ENCODE data around the gene ICOS.

The ICOS gene

GRCh38 chr2:203936535-203936934, at the start of gene ICOS:
Gene ICOS (plus strand): TSS chr2:203936763. CDS start chr2:203936815, 52 bp downstream.
- DNase-seq: no peak

- no peak for DNase-seq
Observed at GRCh38 chr2:203887677-203888076, 48.9 kb upstream of the ICOS start.

- DNase-seq: no peak
Observed at GRCh38 chr2:203889542-203889941, 47.0 kb upstream of the ICOS start.

GRCh38 chr2:203889944-203890343, 46.6 kb upstream of the ICOS start:
- no peak for DNase-seq

GRCh38 chr2:203890733-203891132, 45.8 kb upstream of the ICOS start:
- DNase-seq: no peak

- no peak for DNase-seq
Observed at GRCh38 chr2:203891474-203891873, 45.1 kb upstream of the ICOS start.

GRCh38 chr2:203892207-203892606, 44.4 kb upstream of the ICOS start:
- no peak for DNase-seq

GRCh38 chr2:203893401-203893800, 43.2 kb upstream of the ICOS start:
- DNase-seq: no peak

GRCh38 chr2:203893840-203894239, 42.7 kb upstream of the ICOS start:
- DNase-seq: no peak

GRCh38 chr2:203894262-203894661, 42.3 kb upstream of the ICOS start:
- no peak for DNase-seq

- DNase-seq: no peak
Observed at GRCh38 chr2:203897544-203897943, 39.0 kb upstream of the ICOS start.

- DNase-seq: no peak
Observed at GRCh38 chr2:203898657-203899056, 37.9 kb upstream of the ICOS start.

- no peak for DNase-seq
Observed at GRCh38 chr2:203900253-203900652, 36.3 kb upstream of the ICOS start.

- no peak for DNase-seq
Observed at GRCh38 chr2:203904022-203904421, 32.5 kb upstream of the ICOS start.

- no peak for DNase-seq
Observed at GRCh38 chr2:203905656-203906055, 30.9 kb upstream of the ICOS start.

GRCh38 chr2:203908066-203908796, 28.3 kb upstream of the ICOS start:
- no peak for DNase-seq

- DNase-seq: no peak
Observed at GRCh38 chr2:203908797-203909185, 27.8 kb upstream of the ICOS start.

- no peak for DNase-seq
Observed at GRCh38 chr2:203909261-203909967, 27.1 kb upstream of the ICOS start.

- no peak for DNase-seq
Observed at GRCh38 chr2:203909974-203910373, 26.6 kb upstream of the ICOS start.

- no peak for DNase-seq
Observed at GRCh38 chr2:203913947-203914346, 22.6 kb upstream of the ICOS start.

- no peak for DNase-seq
Observed at GRCh38 chr2:203914546-203915182, 21.9 kb upstream of the ICOS start.

GRCh38 chr2:203915256-203915655, 21.3 kb upstream of the ICOS start:
- DNase-seq: no peak

- DNase-seq: no peak
Observed at GRCh38 chr2:203916756-203917155, 19.8 kb upstream of the ICOS start.

- DNase-seq: no peak
Observed at GRCh38 chr2:203918264-203918663, 18.3 kb upstream of the ICOS start.
